DMS114 treated with DMSO at 0.1 percent for 48 hours (cell line): Measurements from ENCODE around the gene PANX2.

Source experiments
- DNase-seq: peaks from one replicate; lab custom pipeline; 2025; ENCODE audit not compliant: unreplicated experiment; lab: John Stamatoyannopoulos, UW

Gene PANX2

DNA sequence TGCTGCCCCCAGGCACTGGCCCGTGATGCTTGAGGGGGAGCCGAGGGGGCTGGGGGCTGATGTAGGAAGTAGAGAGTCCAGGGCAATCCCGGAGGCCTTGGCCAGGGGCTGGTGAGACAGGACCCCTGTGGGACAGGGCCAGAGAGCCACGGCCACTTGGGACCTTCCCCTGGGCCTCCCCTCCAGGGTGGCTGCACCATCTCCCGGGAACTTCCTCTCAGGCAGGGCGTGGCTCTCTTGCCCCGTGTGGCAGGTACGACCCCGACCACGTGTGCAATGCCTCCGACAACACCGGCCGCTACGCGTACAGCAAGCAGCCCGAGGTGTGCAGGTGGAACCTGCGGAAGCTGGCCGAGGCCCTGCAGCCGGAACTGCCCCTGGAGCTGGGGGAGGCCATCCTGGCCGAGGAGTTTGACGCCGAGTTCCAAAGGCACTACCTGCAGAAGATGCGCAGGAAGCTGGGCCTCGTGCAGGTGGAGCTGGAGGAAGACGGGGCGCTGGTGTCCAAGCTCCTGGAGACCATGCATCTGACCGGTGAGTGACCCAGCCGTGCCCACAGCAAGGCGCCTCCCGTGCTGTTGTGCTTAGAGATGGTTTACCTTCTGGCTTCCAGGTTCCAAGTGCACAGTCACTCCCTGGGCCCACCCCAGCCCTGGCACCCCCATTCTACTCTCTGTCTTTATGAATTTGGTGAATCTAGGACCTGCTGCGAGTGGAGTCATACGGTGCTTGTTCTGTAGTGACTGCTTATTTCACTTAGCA is 40.0 kb downstream of the PANX2 start:
- DNase-seq = no peak

DNA sequence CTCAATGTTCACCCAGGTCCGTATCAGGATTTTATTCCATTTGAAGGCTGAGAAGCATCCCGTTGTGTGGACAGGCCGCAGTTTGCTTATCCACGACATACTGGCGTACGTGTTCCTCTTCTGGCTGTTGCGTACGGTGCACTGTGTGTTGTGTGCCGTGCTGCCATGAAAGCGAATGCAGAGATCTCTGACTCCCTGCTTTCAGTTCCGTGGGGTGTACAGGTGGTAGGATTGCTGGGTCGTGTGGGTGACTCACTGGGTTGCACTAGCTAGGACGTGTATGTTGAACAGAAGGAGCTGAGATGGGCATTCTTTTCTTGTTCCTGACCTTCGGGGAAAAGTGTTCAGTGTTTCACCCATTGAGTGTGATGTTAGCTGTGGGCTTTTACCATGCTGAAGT is 40.6 kb downstream of the PANX2 start:
- DNase-seq = no peak

DNA sequence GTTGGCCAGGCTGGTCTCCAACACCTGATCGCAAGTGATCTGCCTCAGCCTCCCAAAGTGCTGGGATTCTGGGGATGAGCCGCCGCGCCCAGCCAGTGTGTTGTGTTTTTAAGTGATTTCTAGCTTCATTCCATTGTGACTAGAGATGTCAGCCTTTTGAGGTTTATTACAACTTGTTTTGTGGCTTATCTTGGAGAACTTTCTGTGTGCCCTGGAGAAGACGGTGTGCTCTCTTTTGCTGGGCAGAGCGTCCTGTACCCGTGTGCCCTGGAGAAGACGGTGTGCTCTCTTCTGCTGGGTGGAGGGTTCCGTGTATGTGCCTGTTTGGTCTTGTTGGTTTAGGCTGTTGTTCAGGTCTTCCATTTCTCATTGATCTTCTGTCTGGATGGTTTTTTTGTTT is 42.7 kb downstream of the PANX2 start:
- no peak for DNase-seq

DNA sequence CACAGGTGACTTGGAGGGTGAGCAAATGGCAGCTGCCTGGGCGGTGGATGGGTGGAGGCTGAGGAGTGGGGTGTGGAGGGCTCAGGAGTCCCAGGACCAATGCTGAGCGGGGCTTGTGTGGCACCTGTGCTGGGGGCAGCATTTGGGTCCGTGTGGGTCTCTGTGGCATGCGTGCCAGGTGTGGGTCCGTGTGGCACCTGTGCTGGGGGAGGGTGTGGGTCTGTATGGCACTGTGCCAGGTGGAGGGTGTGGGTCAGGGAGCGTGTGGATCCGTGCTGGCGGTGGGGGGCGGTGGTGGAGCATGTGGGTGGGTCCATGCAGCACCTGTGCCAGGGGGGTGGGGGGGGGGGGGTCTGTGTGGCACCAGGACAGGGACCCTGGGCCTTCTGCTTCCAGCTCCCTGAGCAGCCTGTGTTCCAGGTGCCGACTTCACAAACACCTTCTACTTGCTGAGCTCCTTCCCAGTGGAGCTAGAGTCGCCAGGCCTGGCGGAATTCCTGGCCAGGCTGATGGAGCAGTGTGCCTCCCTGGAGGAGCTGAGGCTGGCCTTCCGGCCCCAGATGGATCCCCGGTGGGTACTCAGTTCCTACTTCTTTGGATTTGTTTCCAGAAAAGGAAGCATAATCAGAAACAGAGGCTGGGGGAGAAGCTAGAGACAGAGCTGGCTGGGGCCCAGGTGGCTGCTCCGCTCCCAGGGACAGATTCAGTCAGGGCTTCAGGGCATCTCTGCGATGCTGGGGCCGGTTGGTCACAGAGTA is 44.9 kb downstream of the PANX2 start:
- DNase-seq = no peak

DNA sequence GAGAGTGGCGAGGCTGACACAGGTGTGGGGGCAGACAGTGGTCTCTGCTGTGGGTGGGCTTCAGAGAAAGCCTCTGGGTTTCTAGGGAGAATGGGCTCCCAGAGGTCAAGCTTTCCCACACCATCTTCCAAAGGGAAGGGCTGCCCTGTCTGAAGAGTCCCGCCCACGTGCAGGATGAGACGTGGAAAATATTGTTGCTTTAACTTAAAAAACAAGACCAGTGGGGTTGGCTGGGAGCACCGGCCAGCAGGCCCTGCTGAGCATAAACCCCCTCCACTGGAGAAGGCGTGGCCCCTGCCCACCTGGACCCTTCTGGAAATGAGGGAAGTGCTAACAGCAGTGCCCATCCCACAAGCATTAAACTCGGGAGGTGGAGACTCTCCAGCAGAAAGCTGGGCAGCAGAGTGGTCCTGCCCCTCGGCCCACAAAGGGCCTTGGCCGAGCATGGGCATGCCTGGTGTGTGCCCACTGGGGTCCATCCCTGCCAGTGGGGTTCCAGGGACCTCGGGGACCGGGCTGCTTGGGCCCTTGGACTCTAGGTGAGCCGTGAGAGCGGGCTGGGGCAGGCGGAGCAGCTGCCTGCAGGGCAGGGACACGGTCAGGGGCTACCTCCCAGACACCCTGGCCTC is 45.6 kb downstream of the PANX2 start:
- DNase-seq = no peak

DNA sequence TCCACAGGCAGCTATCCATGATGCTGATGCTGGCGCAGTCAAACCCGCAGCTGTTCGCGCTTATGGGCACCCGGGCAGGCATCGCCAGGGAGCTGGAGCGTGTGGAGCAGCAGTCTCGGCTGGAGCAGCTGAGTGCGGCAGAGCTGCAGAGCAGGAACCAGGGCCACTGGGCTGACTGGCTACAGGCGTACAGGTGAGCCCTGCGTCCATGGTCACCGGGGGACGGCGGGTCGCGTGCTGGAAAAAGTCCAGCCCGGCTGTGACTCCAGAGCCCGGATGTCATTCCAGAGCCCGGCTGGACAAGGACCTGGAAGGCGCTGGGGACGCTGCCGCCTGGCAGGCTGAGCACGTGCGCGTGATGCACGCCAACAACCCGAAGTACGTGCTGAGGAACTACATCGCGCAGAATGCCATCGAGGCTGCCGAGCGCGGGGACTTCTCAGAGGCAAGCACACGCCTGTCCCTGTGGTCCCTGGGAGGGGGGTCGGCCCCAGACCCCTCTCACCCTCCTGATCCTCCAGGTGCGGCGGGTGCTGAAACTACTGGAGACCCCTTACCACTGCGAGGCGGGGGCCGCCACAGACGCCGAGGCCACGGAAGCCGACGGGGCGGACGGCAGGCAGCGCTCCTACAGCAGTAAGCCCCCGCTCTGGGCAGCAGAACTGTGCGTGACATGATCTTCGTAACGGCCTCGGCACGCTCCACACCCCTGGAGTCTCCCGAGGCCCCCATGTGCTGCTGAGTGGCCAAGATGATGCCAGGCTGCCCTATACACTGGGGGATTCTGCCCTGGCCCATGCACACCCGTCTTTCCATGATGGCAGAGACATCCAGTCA is 46.4 kb downstream of the PANX2 start:
- DNase-seq = no peak

DNA sequence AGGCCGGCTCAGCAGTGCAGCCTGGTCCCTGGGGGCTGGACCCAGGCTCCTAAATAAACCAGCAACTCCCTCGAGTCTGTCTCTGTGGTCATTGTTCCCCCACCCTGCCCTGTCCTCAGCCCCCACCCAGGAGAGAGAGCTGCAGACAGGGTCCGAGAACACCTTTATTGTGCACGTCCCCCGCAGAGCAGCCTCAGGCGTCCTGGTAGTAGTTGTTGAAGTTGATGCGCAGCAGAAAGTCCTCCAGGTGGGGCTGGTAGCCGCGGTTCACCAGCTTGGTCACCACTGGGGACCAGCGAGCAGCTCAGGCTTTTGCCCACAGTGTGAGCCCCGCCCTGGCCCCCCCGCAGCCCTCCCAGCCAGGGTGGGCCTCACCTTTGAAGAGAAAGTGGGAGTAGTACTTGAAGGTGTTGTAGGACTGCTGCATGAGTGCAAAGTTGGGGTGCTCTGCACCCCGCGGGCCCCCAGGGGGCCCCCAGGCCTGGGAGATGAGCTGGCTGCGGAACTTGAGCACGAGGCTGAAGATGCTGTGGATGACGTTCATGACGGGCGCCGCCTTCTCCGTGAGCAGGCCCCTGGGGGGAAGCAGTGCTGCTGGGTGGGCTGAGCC is 47.1 kb downstream of the PANX2 start:
- DNase-seq = no peak

DNA sequence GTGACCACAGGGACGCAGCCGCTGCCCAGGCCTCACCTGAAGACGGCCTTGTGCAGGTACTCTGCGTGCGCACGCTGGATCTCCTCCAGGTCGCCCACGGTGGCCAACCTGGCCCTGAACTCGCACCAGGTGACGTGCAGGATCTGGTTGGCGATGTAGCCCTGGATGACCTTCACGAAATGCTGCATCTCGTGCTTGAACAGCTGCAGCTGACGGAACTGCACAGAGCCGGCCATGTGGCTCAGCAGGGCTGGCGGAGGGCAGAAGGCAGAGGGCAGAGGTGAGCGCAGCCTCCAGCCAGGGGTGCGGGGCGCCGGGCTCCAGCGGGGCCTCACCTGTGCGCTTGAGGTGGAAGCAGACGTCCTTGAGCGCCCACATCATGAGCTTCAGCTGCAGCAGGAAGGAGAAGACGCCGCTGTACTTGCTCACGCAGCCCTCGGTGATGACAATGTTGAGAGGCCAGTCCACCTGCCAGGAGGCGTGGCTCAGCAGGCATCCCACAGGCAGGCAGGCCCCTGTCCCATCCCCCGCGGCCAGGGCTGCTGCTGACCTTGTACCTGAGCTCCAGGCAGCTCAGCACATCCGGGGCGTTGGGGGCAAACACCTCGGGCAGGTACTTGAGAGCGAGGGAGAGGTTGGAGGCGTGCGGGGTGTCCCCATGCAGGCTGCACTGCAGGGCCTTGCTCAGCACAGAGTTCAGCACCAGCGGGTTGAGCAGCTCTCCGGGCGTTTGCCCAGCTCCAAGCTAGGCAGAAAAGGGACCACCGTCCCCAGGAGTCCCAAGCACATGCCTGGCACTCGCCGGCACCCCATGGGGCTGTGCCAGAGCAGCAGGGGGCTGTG is 47.8 kb downstream of the PANX2 start:
- no peak for DNase-seq

DNA sequence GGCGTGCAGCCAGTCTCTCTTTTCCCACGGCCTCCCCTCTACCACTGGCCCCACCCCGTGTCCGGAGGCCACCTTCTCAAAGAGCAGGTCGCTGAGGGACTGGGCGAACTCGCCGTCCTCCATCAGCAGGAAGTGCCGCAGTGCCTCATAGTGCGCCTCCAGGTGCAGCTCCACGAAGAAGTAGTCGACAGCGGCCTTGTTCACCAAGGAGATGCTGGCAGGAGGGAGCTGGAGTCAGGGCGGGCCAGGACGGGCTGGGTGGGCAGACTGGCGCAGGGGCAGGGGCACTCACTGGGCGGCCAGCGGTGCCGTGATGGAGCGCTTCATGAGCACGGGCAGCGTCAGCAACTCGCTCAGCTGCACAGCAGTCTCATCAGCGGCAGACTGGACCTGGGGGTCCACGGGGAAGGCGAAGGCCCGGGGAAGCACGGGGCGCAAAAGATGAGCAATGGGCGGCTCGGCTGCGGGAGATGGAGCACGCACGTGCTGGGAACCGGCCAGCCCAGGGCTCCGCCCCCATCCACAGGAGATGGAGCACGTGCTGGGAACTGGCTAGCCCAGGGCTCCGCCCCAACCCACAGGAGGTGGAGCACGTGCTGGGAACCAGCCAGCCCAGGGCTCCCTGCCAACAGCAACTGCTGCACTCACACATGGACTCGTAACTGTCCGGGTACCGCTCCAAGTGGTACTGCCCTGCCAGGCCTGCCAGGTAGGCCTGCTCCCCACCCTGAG is 48.6 kb downstream of the PANX2 start:
- no peak for DNase-seq

DNA sequence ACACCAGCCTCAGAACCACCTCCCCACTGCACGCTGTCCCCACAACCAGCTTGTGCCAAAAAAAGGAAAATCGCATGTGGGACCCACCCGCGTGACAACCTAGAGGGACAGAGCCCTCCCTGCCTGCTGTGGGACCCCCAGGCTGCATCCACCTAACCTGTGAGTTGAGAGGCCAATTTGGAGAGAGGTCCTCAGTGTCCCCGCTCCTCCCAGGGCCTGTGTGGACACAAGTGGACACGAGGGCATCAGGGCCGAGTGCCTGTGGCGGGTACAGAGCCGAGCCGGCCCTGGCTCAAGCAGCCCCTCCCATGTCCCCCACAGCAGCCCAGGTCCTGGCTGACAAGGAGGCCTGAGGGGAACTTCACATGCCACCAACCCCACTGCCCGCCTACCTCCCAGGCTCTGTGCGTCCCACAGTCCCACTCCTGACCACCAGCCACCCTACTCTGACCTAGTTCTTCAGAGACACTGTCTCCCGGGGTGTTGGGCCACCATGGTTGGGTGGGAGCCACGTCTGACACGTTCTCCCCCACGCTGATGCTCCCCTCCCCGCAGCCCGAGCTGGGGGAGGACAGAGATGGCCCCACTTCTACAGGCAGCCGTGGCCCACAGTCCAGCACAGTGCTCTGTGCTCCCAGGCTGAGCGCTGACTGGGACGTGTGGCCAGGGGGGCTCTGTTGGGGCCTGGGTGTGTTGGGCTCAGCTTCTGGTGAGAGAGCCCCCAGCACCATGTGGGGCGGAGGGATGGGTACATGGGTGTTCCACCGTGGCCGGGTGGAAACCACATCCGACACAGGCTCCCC is 49.5 kb downstream of the PANX2 start:
- no peak for DNase-seq

DNA sequence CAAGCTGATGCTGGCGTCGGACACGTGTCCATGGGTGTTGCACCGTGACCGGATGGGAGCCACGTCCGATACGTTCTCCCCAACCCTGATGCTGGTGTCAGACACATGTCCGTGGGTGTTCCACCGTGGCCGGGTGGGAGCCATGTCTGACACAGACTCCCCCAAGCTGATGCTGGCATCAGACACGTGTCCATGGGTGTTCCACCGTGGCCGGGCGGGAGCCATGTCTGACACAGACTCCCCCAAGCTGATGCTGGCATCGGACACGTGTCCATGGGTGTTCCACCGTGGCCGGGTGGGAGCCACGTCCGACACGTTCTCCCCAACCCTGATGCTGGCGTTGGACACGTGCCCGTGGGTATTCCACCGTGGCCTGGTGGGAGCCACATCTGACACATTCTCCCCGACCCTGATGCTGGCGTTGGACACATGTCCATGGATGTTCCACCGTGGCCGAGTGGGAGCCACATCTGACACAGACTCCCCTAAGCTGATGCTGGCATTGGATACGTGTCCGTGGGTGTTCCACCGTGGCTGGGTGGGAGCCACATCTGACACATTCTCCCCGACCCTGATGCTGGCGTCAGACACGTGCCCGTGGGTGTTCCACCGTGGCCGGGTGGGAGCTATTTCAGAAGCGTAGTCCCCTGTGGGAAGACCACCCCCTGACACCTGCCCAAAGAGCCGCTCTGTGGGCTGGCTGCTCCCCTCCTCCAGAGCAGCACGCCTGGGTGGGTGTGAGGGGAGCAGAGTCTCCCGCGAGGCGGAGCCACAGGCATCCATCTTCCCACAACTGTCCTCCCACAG is 50.3 kb downstream of the PANX2 start:
- DNase-seq = no peak

DNA sequence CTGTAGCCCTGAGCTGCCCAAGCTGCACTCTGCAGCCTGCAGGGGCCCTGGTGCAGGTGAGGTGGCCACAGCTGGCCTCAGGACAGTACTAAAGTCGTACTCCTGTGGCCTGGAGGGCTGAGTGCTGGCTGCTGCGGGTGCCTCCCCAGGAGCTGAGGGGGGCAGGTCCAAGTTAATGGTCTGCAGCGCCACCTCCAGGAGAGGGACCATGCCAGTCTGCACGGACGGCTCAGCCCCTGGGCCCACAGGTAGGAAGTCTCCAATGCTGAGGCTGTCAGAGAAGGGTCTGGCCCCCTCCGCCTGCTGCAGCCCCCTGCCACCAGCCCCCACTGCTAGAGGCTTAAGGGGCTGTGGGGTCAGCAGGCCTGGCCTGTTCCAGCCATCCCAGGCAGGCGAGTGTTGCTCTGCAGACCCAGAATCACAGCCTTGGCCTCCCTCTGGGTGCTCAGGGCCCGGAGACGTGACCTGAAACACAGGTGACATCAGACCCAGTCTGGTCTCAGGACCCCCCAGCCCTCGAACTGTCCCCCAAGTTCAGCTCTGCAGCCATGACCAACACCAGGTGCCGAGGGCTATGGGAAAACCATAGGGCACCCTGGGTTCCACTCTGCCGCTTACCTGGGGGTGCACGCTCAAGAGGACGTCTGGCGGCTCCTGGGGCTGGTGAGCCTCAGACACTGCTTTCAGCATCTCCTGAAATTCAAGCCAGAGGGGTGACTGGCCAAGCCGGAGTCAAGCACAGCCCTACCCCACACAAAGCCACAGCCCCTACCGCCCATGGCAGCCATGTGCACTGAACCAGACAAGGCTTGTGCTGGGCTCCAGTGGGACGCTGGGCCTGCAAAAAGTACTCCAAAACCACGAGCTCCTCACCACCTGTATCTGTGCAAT is 51.1 kb downstream of the PANX2 start:
- DNase-seq = no peak

DNA sequence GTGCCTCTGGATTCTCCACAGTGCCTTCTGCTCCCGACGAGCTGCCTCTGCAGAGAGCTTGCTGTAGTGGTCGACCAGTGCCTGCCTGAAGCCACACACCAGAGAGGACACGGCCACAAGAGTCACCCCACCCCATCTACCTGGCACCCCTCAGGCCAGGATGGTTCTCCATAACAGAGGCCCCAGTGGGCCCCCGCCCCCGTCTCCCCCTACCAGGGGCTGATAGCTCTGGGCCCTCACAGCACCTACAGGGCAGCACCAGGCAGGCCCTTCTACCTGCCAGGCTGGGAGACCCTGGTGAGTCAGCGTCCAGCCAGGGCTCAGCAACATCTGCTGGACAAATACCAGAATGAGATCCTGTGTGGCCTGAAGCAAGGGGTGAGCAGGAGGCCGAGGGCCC is 52.0 kb downstream of the PANX2 start:
- no peak for DNase-seq

DNA sequence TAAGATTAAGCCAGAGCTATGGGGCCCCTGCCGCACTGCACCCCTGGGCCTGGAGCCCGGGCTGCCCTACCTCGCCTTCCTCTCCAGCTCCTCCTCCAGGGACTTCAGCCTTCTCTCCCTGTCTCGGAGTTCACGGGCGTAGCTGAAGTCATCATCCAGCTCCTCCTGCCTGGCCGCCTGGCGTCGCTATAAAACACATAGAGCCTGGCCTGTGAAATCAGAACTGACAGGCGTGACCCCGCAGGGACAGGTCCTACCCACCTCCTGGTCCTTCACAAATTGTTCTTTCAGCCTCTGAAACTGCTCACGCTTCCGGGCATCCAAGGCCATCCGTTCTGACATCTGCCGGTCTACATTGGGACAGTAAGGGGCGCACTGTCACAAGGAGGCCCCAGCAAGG is 53.5 kb downstream of the PANX2 start:
- no peak for DNase-seq

DNA sequence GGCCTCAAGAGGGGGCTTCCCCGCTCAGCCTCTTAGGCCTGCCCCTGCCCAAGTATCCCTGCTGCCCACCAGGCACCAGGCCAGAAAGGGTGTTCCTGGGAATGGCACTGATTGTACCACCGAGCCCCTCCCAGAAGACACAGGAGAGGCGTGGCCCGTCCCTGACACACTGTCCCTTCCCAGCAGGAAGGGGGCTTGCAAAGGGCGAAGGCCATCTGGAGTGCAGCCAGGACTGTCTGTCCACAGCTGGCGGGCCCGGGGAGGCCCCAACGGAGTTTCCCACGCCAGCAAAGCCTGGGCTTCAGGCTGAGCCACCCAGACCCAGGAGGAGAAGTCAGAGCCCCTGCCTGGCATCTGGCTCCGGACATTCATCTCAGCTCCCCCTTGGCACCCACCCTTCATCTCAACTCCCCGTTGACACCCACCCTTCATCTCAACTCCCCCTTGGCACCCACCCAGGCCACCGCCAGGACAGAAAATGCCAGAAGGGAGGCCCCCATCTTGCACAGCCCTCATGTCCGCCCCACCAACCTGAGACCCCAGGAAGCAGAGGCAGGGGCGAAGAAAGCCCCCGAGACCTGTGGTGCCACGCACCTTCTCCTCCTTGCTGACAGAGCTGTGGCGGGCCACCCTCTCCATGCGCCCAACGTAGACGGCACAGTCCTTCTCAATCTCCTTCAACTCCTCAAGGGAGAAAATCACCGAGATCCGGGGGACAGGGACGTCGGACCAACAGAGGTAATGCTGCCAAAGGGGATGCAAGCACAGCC is 54.9 kb downstream of the PANX2 start:
- no peak for DNase-seq
